CD4-positive, alpha-beta T cell treated with Interleukin-10 for 1 hour (primary cell): ENCODE measurements around the gene EPB41L4B.
"Not testable (repeated sequence)": the region's sequence is repeated elsewhere in the genome, so short reads cannot be mapped to it uniquely, and the experiment has no call there.

ENCODE experiments used
- DNase-seq: peaks from one replicate; pipeline ENCODE4 v3.0.0-alpha.2; 2020

Gene EPB41L4B

DNA sequence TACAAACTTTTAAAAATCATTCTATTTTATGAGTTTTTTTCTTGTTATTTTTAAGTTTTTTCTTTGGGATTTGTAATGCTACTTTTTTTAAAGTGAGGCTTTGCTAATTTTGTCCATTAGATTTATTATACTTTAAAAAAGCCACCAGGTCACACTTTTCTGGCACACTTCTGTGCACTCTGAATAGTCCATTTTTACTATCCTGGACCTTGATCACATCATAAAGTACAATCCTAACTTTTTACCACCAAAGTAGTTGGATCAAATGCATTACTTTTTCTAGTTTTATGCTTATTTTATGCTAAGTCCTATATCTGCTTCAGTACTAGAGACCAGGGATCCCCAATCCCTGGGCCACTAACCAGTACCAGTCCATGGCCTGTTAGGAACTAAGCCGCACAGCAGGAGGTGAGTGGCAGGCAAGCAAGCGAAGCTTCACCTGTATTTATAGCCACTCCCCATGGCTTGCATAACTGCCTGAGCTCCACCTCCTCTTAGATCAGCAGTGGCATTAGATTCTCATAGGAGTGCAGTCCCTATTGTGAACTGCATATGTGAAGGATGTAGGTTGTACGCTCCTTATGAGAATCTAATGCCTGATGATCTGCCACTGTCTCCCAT lies 169.8 kb downstream of the EPB41L4B start:
- DNase-seq = no peak

DNA sequence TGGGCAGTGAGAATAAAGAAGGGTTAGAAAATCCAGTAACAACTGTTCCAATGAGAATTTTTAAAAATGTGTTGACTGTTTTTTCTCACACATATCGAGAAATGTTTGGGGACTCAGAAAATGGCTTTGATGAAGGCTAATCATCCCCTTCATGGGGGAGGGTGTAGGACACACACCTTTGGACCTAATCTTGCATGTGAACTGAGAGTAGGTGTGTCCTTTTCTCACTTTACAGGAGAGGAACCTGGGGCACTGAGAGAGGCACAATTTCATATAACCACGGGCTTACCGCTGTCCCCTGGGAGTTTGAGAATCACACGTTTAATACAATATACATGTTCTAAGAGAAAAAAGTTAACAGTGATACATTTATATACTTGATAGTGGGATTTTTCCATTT lies 171.1 kb downstream of the EPB41L4B start:
- DNase-seq = no peak

DNA sequence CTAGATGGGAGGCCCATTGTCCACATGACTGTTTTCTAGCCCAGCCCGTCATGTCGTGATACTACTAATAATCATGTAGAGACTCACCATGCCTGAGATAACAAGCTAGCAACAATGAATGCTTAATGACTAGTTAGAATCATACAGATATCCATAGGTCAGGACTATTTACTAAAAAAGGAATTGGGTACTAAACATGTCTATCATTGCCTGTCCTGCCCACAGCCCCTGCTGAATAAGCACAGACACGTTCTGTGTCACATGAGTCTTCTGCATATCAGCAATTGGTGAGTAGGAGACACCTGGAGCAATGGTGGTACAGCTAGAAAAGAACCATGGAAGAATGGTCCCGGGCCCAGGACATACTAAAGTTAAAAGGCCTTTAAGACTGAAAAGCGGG lies 171.8 kb downstream of the EPB41L4B start:
- DNase-seq = no peak

DNA sequence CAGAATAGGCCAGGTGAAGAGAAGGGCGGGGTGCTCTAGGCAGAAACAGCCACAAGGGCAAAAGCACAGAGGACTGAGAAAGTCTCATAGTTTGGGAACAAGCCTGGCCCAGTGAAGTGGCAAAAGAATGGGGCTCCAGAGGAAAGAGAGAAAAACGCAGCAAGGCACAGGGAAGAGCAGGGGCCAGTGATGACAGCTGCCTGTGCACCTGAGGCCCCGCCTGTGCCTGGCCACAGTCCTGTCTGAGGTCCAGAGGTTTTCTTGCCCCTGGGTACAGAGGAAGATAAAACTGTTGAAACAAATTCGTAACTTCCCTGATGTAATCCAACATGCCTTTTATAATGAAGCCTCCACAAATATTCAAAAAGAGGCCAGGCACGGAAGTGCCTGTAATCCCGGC lies 175.8 kb downstream of the EPB41L4B start:
- DNase-seq = no peak

DNA sequence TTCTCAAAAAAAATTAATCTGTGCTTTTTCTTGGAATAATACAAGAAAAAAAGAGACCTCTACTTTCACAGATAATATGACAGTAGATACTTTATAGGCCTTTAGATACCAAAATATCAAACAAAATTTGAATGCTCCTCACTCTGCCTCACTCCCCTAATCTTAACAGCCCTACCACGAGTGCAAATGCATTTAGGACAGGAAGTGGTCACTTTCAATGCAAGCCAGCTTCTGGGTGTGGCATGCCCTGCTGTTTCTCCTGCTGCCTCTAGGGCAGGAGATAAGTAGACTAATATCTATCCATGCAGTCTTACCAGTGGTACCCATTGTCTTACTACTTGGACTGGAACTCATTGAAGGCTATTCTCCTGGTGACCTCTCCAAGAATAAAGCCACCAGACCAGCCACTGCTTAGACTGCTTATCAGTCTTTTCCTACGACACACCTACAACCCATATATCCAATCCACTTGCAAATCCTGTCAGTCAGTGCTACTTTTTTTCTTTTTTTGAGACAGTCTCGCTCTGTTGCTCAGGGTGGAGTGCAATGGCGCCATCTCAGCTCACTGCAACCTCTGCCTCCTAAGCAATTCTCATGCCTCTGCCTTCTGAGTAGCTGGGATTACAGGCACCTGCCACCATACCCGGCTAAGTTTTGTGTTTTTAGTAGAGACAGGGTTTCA lies 176.8 kb downstream of the EPB41L4B start:
- DNase-seq = peak; percentile 4

DNA sequence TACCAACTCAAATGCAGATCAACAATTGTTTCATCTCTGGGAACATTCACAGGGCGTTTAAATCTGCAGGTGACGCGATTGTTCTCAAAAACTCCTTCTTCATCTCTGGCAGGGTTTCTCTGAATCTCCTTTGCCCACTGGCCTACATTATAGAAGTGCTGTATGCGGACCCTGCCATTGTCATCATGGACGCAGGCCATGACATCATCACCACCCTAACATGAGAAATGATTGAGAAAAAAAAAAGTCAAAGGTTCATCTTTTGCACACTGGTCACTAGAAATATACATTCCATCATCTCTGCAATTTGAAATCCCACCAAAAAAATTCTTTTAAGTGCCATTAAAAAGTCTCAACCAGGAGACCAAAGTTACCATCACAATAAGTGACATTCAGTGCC lies 179.5 kb downstream of the EPB41L4B start:
- no peak for DNase-seq

DNA sequence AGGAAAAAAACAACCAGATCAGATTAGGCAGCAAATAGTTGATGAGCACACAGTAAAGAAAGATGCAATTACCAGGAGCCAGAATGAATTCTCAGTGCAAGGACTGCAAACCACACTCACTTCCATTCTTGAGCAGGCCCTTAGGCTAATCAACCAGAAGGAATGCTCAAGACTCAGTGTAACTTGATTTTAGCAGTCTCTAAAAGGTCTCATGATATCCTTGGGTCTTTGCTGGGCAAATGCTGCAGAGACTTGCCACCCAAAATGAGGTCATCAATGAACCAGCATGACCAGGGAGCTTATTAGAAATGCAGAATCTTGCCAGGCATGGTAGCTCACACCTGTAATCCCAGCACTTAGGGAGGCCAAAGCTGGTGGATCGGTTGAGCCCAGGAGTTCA lies 181.0 kb downstream of the EPB41L4B start:
- DNase-seq = no peak

DNA sequence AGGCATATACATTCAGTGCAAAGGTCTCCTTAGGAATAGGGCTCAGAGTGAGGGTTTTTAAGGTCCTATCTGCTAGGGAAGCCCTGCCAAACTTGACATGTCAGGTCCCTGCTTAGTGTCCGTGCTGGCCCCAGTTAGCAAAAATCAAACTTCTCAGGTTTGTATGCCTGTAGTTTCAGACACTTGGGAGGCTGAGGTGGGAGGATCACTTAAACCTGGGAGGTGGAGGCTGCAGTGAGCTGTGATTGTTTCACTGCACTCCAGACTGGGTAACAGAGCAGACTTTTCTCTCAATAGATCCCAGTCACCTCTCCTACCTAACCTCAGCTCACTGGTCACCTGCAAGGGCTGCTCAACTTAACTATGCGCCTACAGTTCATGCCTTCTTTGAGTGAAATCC lies 182.4 kb downstream of the EPB41L4B start:
- DNase-seq = no peak

DNA sequence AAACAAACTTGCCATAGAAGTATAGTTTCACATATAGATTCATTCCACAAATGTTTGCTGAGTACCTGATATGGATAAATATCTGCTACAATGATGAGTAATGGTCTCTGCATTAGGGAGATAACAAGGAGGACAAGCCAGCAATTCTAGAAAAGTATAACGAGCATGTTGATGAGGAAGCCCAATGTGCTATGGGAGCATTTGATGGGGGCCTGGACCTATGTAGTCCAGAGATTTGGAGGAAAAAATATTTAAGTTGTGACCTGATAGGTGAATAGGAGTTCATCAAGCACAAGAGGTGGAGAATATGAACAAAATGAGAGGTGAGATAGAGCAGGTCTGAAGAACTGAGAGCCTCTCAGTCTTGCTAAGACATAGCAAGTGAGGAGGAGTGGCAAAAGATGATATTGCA lies 186.7 kb downstream of the EPB41L4B start:
- DNase-seq = no peak

DNA sequence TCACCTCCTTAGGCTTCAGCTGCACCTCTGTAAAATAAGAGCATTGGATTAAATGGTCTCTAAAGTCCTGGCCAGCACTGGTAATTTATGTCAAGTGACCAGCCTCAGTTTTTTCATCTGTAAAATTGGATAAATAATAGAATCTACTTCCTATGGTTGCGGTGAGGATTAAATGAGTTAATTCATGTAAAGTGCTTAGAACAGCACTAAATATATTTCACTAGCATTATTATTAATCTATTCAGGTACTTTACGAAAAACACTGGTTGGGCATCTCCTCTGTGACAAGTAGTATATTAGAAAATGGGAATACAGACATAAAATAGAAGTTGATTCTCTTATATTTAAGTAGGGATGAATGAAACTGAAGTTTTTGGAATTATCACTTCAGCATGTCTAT lies 187.3 kb downstream of the EPB41L4B start:
- DNase-seq = no peak

DNA sequence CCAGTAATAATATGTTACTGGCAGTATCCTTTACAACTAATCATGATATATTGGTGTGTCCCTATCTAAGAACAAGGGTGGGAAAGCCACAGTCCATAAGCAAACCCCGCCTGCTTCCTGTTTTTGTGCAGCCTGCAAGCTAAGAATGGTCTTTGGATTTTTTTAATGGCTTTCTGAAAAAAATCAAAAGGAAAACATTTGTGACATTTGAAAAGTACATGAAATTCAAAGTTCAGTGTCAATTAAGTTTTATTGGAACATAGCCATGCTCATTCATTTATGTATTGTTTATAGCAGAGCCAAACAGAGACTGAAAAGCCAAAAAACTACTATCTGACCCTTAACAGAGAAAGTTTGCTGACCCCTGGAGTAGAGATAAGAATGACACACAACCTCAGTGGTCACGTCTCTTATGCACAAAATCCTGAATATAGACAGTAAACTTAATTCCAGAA lies 188.3 kb downstream of the EPB41L4B start:
- no peak for DNase-seq

DNA sequence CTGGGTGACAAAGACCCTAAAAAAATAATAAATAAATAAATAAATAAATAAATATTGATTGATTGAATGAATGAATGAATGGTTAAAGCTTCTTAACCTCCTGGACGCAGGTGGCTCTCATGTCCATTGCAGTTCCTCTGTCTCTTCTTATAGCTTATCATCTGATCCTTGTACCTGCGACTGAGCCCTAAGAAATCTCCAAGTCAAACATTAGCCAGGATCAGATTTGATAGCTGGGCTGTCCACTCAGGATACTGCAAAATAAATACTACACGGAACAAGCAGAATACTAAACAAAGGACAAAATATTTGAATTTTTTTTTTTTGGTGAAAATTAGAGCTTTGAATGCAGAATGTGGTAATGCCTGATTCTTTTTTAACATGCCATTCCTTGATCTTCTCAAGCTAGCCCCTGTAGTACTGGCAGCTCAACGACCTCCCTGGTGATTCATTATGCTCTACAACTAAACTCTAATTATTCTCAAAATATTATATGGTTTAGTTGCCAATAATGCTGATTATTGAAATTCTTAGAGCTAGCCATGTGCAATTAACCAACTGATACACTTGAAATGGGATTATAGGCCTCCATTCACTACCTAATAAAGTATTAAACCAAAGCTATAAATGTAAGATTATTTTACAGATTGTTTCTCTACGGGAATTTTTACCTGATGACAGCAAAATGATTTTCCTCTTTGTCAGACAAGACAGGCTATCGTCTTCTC lies 191.2 kb downstream of the EPB41L4B start:
- DNase-seq = no peak

DNA sequence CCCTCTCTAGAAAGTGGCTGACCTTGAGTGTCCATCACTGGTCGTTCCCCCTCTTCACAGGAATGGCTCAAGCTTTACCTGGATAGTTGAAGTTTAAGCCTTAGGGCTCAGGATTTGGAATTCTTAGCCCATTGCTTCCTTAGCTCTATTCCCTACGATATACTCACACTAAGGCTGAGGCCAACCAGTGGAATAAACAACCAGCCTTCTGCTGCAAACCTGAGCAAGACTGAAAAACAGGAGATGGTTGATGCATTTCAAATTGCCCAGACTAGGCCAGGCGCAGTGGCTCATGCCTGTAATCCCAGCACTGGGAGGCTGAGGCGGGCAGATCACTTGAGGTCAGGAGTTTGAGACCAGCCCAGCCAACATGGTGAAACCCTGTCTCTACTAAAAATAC lies 194.2 kb downstream of the EPB41L4B start:
- DNase-seq = not testable (repeated sequence)

DNA sequence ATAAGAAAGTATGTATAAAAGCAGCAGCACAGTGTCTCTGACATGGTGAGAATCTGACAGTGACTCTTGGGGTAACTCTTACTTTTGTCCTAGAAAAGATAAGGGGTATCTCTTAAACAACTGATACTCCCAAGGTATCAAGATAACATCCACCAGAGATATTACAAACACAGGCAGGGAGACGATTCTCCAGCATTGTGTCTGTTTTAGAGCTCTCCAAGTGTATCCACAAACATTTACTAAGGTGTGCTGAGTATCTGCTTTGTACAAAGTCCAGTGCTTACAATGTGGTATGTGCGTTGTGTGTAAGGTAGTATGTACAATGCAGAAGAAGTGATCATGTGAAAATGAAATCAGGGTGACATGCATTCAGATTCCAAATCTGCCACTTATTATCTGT lies 196.7 kb downstream of the EPB41L4B start:
- DNase-seq = no peak

DNA sequence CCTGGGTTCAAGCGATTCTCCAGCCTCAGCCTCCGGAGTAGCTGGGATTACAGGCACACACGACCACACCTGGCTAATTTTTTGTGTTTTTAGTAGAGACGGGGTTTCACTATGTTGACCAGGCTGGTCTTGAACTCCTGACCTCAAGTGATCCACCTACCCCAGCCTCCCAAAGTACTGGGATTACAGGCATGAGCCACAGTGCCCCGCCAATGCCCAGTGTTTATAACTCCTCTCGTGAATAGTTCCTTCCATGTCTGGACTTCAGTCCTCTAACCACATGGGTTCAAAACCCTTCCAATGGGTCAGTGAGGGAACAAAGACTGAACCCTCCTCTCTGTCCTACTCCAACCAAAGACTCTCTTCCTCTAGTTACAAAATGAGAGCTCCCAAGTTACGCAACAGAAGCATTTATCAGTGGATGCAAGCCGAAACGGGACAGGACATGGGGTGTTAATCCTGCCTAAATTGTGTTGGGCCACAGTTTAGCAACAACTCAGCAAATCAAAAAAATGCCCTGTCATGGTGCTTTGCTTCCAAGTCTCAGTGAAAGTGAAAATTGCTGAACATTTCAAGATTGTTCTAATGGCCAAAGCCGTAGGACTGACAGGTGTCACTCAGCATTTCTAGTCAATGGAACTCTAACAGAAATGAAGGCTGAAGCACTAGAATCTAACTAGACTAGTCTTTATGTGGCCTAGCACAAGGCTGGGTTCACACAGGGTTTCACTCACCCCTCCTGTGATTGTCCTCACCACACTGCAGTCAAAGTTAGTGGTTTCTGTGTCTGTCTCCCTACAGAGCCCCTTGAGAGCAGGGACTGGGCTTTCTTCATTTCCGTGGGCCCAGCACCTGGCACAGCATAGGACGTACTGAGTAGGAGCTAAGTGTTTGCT lies 197.9 kb downstream of the EPB41L4B start:
- no peak for DNase-seq
